GM18861 (cell line): Measurements from ENCODE around the gene LMO3.

ENCODE experiments used
- ATAC-seq: cut with Tn5 transposase; IDR thresholded peaks from one replicate; pipeline ENCODE4 v1.9.1; 2021; ENCODE audit not compliant: unreplicated experiment

LMO3 gene

DNA sequence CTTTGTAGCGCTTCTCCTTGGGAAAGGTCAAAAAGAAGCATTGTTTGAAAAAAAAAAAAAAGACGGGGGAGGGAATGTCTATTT, at the start of gene LMO3:
Gene LMO3 (minus strand): TSS at position 46 of the 84 bp plus-strand sequence. CDS start 5,302 bp downstream, outside the sequence.
- no peak for ATAC-seq

DNA sequence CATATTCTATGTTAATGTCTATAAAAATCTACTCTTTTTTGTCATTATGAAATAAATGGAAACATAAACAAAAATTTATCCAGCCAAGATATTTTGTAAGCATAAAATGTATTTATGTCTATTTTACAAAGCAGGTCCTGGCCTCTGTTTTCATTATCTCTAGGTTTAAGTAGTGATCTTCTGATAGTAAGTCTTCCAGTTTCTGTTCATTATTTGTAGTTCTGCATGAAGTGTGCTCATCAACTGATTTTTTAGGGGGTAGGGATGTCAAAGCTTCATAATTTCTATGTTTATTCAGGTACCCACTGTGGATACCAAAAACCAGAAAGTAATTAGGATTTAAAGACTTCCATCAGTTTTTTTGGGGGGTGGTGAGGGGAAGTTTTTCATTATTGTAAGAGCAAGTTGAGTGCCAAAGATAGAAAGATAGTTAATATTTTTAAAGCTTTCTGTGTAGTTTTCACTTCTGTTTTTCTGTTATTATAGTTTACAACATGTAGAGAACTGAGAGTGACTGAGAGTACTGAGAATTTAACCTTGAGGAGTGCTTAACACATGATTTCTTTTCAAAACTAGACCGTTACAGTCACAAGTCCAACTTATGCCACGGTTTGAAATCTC, 30.6 kb upstream of the LMO3 start:
- ATAC-seq: peak; percentile 96

- no peak for ATAC-seq
Measured at GRCh38 chr12:16634786-16635185, 28.8 kb upstream of the LMO3 start.

- no peak for ATAC-seq
Measured at GRCh38 chr12:16626991-16627390, 21.0 kb upstream of the LMO3 start.

DNA sequence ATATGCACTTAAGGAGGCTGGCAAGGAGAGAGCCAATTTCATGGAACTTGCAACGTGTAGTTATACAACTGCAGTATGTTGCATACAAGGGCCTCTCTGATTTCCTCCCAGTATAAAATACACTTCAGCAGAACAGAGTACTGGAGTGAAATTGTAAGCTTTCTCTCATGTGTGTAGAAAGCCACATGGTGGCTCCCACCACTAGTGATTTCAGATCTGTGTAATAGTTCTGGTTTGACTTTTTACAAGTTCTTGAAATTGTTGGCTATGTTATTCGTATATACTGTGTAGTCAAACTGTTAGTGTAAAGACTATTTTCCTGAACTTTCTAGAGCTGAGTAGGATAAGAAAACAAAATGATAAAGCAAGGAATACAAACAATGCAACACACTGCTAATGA, 16.4 kb upstream of the LMO3 start:
- ATAC-seq: peak; percentile 64

- no peak for ATAC-seq
Measured at GRCh38 chr12:16619537-16619936, 13.6 kb upstream of the LMO3 start.

DNA sequence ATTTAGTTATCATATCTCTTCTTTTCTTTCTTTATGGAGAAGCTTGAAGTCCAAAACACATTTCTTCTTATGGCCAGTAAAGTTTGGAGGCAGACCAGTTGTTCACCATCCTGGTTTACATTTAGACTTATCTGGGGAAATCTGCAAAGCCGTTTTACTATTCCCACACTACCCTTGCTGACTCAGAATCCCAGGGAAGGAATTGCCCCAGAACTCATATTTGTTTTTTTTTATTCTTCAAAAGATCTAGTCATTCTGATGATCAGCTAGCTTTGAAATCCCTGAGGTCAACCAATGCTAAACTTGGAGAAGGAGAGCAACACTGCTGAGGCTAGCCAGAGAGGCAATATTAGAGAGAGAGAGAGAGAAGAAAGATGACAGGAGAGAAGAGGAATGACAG, 12.3 kb upstream of the LMO3 start:
- no peak for ATAC-seq

DNA sequence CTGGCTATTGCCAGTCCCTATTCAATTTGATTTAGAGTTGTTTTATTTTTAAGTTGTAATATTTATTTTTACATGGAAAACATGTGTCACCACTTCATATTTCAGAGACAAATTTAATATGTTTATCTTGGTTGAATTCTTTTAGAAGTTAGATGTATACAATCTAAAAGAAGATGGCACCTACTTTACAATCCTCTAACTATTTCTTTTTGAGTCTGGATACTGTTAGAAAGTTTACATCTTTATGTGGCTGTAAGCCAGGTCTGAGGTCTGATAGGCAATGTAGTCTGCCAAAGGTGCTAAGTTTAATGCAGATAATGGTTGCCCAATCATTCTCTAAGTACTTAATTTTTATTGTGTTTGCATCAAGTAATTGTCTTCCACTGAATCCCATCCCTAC, 7.2 kb upstream of the LMO3 start:
- no peak for ATAC-seq

GRCh38 chr12:16612647-16613046, 6.7 kb upstream of the LMO3 start:
- ATAC-seq: no peak

DNA sequence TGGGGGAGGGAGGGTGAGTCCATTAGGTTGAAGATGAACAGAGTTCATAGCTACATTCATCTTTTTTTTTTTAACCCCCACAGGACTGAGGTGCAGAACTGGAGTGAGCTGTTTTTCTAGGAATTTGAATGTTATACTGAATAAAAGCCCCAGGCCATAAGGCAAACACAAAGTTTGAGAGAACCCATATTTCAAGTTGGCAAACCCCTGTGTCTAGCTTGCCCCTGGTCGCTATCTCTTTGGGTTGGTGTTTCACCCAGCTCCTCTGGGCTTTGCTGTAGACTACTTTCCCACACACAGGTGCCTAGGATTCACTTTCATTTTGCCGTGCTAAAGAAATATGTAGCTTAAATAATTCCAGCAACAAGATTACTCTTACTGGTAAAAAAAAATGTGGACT, 5.2 kb upstream of the LMO3 start:
- ATAC-seq: peak; percentile 51

DNA sequence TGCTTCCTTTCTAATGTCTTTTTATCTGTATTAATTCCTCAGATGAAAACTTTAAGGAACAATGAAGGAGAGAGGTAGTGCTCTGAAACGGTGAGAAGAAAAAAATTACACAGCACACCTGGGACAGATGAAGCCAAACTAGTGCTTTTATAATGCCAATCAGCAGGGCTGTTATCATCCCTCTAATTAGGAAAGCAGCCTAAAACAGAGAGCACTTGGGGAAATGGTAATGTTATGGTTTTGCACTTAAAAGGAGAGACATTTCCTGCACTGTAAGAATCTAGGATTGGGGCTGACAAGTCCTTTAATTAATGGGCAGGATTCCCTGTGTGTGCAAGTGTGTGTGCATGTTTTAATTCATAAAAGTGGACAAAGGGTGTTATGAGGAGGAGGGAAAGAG, 4.8 kb upstream of the LMO3 start:
- ATAC-seq: no peak

DNA sequence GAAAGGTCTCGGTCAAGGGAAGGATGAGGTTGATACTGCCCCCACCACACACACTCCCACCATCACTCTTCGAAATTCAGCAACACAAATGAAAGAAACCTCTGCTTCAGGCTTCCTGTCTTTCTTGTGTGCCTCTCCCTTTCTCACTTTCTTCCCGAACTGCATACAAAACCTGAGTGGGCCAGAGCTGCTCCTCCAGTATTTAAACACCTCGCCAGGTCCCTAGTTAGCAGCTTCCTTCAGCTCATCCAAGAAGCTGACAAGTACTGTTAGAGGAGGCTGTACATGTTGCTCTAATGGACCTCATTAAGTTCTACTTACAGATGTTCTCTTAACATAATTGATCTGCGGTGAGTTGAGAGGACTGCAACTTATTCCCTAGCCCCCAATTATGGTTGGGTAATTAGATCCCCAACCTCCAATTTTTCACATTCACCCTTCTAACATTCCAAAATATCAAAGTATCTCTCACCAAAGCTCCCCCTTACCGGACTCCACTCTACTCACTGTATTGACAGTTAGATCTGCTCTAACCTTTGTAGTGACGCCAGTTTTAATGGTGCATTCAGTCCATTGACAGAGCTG, 4.1 kb upstream of the LMO3 start:
- ATAC-seq: no peak

DNA sequence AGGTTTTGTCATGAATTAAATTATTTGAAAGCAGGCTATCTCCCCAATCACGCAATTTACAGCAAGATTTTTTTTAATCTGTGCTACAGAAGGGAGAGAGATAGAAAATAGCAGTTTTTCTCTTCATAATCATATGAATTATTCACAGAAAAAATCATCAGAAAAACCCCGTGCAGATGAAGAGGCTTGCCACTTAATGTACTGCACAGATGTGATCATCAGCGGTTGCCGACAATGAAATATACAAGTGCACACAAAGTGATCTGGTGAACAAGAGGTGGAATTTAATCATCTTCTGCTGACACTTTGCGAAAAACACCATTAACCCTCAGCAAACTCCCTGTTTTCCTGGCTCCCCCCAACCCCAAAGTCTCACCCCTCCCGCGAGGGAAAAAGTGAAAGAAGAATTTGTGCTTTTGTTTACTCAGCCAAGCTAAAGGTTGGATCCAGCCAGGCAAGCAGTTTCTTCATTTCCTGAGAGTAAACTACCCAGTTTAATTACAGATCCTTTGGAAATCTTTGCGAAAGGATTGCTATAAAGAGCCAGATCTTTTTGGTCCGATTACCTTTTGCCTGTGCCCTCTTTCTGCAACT, 3.1 kb upstream of the LMO3 start:
- no peak for ATAC-seq

DNA sequence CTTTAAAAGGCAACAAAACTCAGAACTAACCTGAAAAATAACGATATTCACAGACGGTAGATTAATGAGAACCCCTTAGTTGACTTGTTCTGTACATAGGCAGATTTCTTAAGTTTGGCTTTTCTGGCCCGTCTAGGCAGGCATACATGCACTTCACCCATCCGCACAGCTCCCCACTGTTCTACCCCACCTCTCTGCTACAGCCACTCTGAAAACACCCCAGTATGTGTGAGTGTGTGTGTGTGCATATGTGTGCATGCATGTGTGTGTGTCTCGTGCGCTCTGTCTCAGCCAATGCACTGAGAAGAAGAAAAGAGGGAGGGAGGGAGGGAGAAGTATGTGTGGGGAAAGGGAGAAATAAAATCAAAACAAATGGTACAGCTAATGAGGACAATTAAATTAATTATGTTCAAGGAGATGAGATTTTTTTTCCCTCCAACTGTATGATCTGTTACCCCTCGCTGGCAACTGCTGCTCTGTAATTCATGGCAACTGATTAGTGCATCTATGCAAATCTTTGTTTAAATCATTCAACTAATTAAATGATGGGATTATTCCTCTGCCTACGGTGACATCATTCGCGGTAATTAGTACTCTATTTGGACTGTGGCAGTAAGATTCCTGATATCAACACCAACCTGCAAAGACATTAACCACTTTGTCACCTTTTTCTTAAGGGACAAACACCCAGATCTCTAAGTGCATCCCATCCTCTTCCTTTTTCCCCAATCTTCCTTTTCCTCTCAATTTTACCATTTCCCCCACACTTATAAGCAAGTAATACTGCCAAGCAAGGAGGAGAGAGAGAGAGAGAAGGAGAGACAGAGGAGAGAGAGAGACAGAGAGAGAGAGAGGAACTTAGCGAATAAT, 2.2 kb upstream of the LMO3 start:
- no peak for ATAC-seq

GRCh38 chr12:16606991-16607390, 1.0 kb upstream of the LMO3 start:
- ATAC-seq: no peak

- peak; percentile 32 for ATAC-seq
Measured at GRCh38 chr12:16606201-16606849, 363 bp upstream of the LMO3 start.

DNA sequence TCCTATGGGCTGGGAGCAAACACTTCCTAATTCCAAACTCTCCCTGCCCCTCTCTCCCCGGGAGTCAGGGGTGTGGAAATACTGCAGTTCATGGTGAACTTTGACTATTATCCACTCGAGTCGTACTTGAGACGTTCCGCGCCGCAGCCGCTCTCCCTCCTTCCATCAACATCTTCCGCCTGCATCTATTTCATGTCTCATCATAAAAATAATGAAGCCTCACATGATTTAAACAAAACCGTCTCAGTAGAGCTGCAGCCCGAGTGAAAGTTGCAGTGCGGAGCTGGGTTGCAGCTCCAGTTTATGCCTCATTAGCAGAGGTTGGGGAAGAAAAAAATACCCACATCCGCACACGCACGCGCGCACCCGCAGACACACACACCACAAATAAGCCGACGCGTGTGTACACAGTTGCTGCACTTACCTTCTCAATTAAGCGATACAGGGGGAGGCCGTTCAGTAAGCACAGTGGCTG, 283 bp downstream of the LMO3 start:
- no peak for ATAC-seq

GRCh38 chr12:16604596-16605252, 1.2 kb downstream of the LMO3 start:
- no peak for ATAC-seq

DNA sequence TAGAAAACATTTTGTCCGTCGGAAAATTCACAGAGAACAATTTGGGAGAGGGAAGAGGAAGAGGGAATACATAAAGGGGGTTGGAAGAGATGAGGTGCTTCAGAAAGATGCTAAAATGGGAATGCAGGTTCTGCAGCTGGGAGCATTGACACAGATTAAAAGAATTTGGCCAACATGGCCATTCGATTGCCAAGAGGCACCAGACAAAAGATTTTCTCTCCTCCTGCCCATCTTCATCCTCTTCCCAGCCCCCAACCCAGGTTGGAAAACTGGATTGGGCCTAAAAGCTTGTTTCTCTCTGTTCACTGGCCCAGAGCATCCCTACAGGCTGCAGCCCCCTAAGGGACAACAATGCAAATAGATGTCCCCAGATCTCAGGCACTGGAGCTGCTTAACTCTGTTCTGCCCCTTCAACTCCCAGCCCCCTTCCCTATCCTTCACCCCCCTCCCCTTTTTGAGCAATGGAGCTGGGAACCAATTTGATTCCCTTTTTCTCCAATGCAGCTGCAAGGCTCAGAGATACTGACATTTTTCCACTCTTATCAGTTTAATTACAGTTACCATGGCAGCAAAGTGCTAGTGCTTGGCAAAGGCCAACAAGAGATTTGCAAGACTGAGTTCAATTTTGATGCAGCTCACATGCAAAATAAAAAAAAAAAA, 1.9 kb downstream of the LMO3 start:
- ATAC-seq: no peak

DNA sequence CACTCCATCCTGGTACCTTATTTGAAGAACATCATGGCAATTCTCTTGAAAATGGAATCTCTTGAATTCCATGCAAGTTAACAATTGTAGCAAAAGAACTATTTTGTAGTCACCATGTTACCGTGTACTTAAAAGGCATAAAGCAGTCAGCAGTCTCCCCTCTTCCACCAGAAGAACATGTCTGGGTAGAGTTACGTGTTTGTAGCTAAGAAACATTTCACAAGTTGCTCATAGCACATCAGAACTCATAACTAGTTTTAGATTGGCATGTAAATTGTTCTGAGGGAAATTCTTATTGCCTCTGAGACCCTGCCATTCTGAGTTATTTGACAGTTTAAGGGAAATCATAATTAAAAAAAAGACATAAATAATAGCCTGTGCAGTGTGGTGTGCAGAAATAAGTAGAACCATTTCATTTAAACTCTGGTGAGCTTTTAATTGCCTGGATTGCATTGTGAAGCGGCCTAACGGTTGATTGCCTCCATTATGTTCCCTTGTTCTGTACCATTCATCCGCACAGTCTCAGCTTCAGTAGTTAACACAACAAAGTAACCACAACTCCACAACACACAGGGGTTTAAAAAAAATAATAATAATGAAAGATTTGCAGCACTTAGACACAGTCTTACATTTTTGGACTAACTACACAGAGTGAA, 2.6 kb downstream of the LMO3 start:
- ATAC-seq: no peak
